ENCODE results near the gene SLC6A9.

The SLC6A9 gene

DNA sequence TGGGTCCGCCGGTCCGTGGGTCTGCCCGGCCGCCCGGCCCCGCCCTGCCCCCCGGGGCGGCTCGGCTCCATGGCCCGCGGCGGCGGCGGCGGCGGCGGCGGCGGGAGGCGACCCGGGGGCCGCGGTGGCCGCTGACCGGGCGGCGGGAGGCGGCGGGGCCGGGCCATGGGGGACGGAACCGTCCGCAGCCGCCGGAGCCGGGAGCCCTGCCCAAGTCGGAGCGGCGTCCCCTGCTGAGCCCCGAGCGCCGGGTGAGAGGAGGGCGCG, 52.1 kb downstream of the SLC6A9 start:
- TF ChIP-seq, protein P1, sequence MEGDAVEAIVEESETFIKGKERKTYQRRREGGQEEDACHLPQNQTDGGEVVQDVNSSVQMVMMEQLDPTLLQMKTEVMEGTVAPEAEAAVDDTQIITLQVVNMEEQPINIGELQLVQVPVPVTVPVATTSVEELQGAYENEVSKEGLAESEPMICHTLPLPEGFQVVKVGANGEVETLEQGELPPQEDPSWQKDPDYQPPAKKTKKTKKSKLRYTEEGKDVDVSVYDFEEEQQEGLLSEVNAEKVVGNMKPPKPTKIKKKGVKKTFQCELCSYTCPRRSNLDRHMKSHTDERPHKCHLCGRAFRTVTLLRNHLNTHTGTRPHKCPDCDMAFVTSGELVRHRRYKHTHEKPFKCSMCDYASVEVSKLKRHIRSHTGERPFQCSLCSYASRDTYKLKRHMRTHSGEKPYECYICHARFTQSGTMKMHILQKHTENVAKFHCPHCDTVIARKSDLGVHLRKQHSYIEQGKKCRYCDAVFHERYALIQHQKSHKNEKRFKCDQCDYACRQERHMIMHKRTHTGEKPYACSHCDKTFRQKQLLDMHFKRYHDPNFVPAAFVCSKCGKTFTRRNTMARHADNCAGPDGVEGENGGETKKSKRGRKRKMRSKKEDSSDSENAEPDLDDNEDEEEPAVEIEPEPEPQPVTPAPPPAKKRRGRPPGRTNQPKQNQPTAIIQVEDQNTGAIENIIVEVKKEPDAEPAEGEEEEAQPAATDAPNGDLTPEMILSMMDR (IDR thresholded peaks at IDR 0.05; ENCODE audit: low read depth, low read length) = no peak

DNA sequence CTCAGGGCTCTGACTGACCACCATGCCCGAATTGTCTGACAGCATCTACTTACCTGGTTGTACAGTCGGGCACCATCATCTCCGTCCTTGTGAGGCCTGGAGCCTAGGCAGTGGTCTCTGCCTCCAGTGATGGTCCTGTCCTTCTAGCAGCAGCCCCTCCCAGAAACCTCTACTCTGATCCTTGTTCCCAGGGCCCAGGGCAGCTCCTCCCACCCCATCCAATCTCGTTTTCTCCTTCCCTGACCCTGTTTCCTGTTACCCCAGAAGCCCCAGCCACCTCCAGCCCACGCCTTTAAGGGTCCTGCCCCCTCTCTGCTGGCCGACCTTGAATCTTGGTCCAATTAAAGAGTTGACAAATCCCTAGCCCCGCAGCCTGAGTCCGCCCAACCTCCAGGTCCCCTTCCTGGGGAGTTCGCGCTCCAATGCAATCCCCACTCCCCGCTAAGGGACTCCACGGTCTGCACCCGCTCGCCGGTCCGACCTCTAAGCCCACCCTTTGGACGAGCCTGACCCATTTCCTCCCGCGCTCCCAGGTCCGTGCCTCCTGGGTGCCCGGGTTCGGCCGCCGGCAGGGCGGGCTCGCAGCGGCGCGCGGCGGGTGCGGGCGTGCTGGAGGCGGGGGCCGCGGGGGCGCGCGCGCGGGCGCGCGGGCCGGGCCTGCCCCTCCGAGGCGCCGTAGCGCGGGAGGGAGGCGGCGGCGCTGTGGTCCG, 52.6 kb downstream of the SLC6A9 start, which contains the start of gene B4GALT2:
TSS of gene B4GALT2 (plus strand) at position 660 of the 710 bp plus-strand sequence. CDS start 1,951 bp downstream, outside the sequence.
- in situ Hi-C loops (cut with HindIII; ENCODE audit: low sequenced_read_pairs) = no loop called here
- TF ChIP-seq, protein P1 (IDR thresholded peaks at IDR 0.05; ENCODE audit: low read depth, low read length) = no peak
- no peak for DNase-seq (ENCODE audit: low read depth, low spot score)
- peak within 1 kb of the TSS; percentile 59 for H3K4me3 ChIP-seq (ENCODE audit: low read depth, low read length)

More for the DNA sequence above, 52.1 kb downstream of the SLC6A9 start:
- no peak for DNase-seq (ENCODE audit: low read depth, low spot score)
- H3K4me3 ChIP-seq (ENCODE audit: low read depth, low read length) = peak overlapping the region; percentile 59
- in situ Hi-C loops (cut with HindIII; ENCODE audit: low sequenced_read_pairs) = no loop called here

DNA sequence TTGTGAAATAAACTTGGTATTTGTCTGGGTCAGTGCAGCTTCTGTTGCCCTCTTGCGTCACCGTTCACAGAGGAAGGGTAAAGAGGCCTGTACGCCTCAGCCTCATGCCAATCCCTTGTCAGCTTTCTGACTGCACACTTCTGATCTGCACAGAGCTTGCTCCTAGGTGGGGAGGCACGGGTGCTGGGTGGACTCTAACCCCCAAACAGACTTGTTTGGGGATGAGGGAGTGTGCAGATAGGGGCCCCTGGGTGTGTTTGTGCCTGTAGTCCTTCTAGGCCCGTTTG, 53.1 kb downstream of the SLC6A9 start:
- peak overlapping the region; percentile 59 for H3K4me3 ChIP-seq (ENCODE audit: low read depth, low read length)
- TF ChIP-seq, protein P1 (IDR thresholded peaks at IDR 0.05; ENCODE audit: low read depth, low read length) = no peak
- no peak for DNase-seq (ENCODE audit: low read depth, low spot score)
- in situ Hi-C loops (cut with HindIII; ENCODE audit: low sequenced_read_pairs) = no loop called here

DNA sequence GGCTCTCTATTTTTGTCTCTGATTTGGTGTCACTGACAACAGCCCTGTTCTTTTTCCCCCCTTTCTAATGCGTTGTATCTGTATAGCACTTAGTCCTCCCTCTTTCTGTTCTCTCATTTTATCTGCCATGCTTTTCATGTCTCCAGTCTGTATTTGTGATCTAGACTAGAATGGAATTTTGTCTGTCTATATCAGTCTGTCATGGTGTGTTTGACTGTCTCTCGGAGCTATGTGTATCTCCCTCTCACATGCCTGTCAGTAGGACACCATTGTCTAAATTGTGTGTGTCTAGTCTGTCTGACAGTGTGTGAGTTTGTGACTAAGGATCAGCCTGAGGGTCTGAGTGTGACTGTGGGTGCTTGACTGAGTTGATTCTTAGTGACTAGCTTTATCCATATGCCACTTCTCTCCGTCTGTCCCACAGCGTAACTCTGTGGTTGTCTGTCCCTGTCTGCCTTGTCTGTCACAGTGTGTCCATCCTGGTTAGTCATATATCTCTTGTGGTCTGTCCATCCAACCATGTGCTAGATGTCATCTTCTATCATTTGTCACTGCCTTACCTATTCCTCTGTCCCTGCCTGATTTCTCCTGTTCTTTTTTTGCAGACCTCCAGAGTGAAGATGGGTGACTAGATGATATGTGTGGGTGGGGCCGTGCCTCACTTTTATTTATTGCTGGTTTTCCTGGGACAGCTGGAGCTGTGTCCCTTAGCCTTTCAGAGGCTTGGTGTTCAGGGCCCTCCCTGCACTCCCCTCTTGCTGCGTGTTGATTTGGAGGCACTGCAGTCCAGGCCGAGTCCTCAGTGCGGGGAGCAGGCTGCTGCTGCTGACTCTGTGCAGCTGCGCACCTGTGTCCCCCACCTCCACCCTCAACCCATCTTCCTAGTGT, 53.6 kb downstream of the SLC6A9 start:
- in situ Hi-C loops (cut with HindIII; ENCODE audit: low sequenced_read_pairs) = no loop called here
- no peak overlapping the region for H3K4me3 ChIP-seq (ENCODE audit: low read depth, low read length)
- DNase-seq (ENCODE audit: low read depth, low spot score) = no peak
- TF ChIP-seq, protein P1 (IDR thresholded peaks at IDR 0.05; ENCODE audit: low read depth, low read length) = no peak

DNA sequence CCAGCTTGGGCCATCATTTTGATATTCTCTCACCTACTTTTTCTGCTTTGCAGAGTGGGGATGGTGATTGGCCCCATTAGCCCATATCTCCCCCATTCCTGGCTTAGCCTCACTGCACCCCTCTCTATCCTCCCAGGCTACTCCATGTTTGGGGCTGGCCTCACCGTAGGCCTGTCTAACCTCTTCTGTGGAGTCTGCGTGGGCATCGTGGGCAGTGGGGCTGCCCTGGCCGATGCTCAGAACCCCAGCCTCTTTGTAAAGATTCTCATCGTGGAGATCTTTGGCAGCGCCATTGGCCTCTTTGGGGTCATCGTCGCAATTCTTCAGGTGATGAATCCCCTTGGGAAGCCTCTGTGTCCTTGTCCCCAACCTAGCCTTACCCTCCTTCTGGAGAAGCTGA, 54.4 kb downstream of the SLC6A9 start:
- in situ Hi-C loops (cut with HindIII; ENCODE audit: low sequenced_read_pairs) = no loop called here
- no peak overlapping the region for H3K4me3 ChIP-seq (ENCODE audit: low read depth, low read length)
- TF ChIP-seq, protein P1 (IDR thresholded peaks at IDR 0.05; ENCODE audit: low read depth, low read length) = no peak
- no peak for DNase-seq (ENCODE audit: low read depth, low spot score)

DNA sequence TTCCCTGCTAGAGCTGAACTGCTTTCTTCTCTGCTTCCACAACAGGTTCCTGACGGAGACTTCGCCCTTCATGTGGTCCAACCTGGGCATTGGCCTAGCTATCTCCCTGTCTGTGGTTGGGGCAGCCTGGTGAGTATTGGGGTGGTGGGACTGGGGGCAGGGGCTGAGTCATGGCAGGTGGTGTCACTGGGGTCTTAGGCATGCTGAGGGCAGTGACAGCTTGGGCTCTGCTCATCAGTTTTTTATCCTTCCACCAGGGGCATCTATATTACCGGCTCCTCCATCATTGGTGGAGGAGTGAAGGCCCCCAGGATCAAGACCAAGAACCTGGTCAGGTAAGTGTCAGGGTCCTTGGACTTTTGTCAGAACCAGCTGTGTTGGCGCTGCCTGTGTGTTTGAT, 55.2 kb downstream of the SLC6A9 start:
- in situ Hi-C loops (cut with HindIII; ENCODE audit: low sequenced_read_pairs) = no loop called here
- TF ChIP-seq, protein P1 (IDR thresholded peaks at IDR 0.05; ENCODE audit: low read depth, low read length) = no peak
- no peak for DNase-seq (ENCODE audit: low read depth, low spot score)
- H3K4me3 ChIP-seq (ENCODE audit: low read depth, low read length) = peak overlapping the region; percentile 84

All from astrocyte of the spinal cord (primary cell).